Calu3 (cell line): ENCODE measurements around the gene SFMBT1. TPM values are rescaled to one million over a fixed set of nuclear protein-coding genes. Genes with fewer than 3 reads are reported as not detected.

Experiments used
- BruUV-seq: library from RNA; stranded (reverse); fragments of 400-500 nt; replicated peaks from 2 replicates; lab custom pipeline; 2021; lab: Mats Ljungman, UMichigan
- CTCF ChIA-PET: fragments of 300-600 bp; sonication (Branson Sonifier 250); formaldehyde crosslinking; loops from one replicate; lab custom pipeline; 2022; ENCODE audit warnings: antibody characterized with exemption; lab: Charles Lee
- DNase-seq: peaks from one replicate; pipeline ENCODE4 v3.0.0; 2022
- H3K27ac Mint-ChIP-seq: one replicate; pipeline ENCODE4 v1.8.0; 2022; ENCODE audit warnings: mixed read lengths; ENCODE audit not compliant: unreplicated experiment
- H3K27me3 Mint-ChIP-seq: one replicate; pipeline ENCODE4 v1.8.0; 2022; ENCODE audit warnings: mixed read lengths; ENCODE audit not compliant: unreplicated experiment
- H3K36me3 Mint-ChIP-seq: one replicate; pipeline ENCODE4 v1.8.0; 2022; ENCODE audit warnings: mild to moderate bottlenecking, moderate library complexity, mixed read lengths; ENCODE audit not compliant: insufficient read depth, unreplicated experiment
- H3K4me1 Mint-ChIP-seq: one replicate; pipeline ENCODE4 v1.8.0; 2022; ENCODE audit warnings: mild to moderate bottlenecking, low read depth, mixed read lengths; ENCODE audit not compliant: unreplicated experiment
- H3K4me3 Mint-ChIP-seq: one replicate; pipeline ENCODE4 v1.8.0; 2022; ENCODE audit warnings: mild to moderate bottlenecking, low read depth, moderate library complexity, mixed read lengths; ENCODE audit not compliant: unreplicated experiment
- H3K9me3 Mint-ChIP-seq: one replicate; pipeline ENCODE4 v1.8.0; 2022; ENCODE audit warnings: low read depth, mixed read lengths; ENCODE audit not compliant: unreplicated experiment
- CTCF ChIP-seq: fragments of 200-600 bp; IDR thresholded peaks from one replicate; pipeline ENCODE4 v1.8.0; 2022; ENCODE audit warnings: antibody characterized with exemption; ENCODE audit not compliant: unreplicated experiment
- intact Hi-C: fragments of 100-400 bp; cut with micrococcal nuclease; formaldehyde crosslinking; loops from one replicate; pipeline ENCODE4 v1.10.0; 2022; ENCODE audit not compliant: unreplicated experiment
- total RNA-seq: library from RNA; stranded (reverse); gene quantifications from 2 replicates; pipeline ENCODE4 v1.2.3, GENCODE V29; 2022

The SFMBT1 gene
- total RNA-seq, 1 experiment from 2014 or later, result 36.6 TPM

- BruUV-seq, result no TSS peak
- Mint-ChIP-seq H3K27me3 (no peaks in the 10 kb centered on the region), H3K4me3 (no peak overlapping the region), H3K36me3 (peaks cover 33% of the 10 kb centered on the region), H3K9me3 (no peaks in the 10 kb centered on the region), H3K4me1 (no peaks in the 10 kb centered on the region), H3K27ac (no peak overlapping the region)
- intact Hi-C loops, result no loop called here
- DNase-seq, result no peak
- no peak for TF ChIP-seq CTCF
- CTCF ChIA-PET, result no interaction called here
Observed at GRCh38 chr3:52926554-52926953, 119.3 kb downstream of the SFMBT1 start.

GRCh38 chr3:52925405-52926313 lies 120.2 kb downstream of the SFMBT1 start:
- intact Hi-C loops, result no loop called here
- Mint-ChIP-seq H3K9me3 (no peaks in the 10 kb centered on the region), H3K4me1 (no peaks in the 10 kb centered on the region), H3K36me3 (peaks cover 25% of the 10 kb centered on the region), H3K4me3 (no peak overlapping the region), H3K27me3 (no peaks in the 10 kb centered on the region), H3K27ac (no peak overlapping the region)
- no peak for DNase-seq
- no peak for TF ChIP-seq CTCF
- CTCF ChIA-PET, result no interaction called here
- BruUV-seq, result no TSS peak

GRCh38 chr3:52923963-52924362 lies 121.9 kb downstream of the SFMBT1 start:
- intact Hi-C loops, result no loop called here
- no peak overlapping the region for H3K27ac Mint-ChIP-seq
- H3K27me3 Mint-ChIP-seq, result no peaks in the 10 kb centered on the region
- H3K9me3 Mint-ChIP-seq, result no peaks in the 10 kb centered on the region
- no TSS peak for BruUV-seq
- no peak for DNase-seq
- peaks cover 25% of the 10 kb centered on the region for H3K36me3 Mint-ChIP-seq
- CTCF ChIA-PET, result no interaction called here
- no peak overlapping the region for H3K4me3 Mint-ChIP-seq
- no peak for TF ChIP-seq CTCF
- no peaks in the 10 kb centered on the region for H3K4me1 Mint-ChIP-seq

GRCh38 chr3:52920841-52921240 lies 125.0 kb downstream of the SFMBT1 start:
- H3K36me3 Mint-ChIP-seq, result peaks cover 31% of the 10 kb centered on the region
- TF ChIP-seq CTCF, result no peak
- DNase-seq, result no peak
- H3K4me3 Mint-ChIP-seq, result no peak overlapping the region
- H3K27ac Mint-ChIP-seq, result no peak overlapping the region
- BruUV-seq, result no TSS peak
- no peaks in the 10 kb centered on the region for H3K4me1 Mint-ChIP-seq
- intact Hi-C loops, result no loop called here
- CTCF ChIA-PET, result no interaction called here
- no peaks in the 10 kb centered on the region for H3K9me3 Mint-ChIP-seq
- no peaks in the 10 kb centered on the region for H3K27me3 Mint-ChIP-seq
